Uterus (tissue), 2 donors: ENCODE data around the gene FASN.

ENCODE experiments used
- POLR2A ChIP-seq, 2 donors: fragments of 450-650 bp; IDR thresholded peaks; one replicate each; pipeline ENCODE4 v1.6.1; 2016; ENCODE audit warnings: antibody characterized with exemption in 2 of 2, mild to moderate bottlenecking in 1 of 2, moderate library complexity in 1 of 2
- TF ChIP-seq, protein P1 (sequence below), 4 experiments: fragments of 200-600 bp in 2 of 4; fragments of 450-650 bp in 2 of 4; sonication (generic) in 2 of 4; IDR thresholded peaks; one replicate each; pipeline ENCODE4 v1.5.1; 2016 to 2019; ENCODE audit warnings: antibody characterized with exemption in 4 of 4, mild to moderate bottlenecking in 2 of 4, moderate library complexity in 1 of 4

DNA sequence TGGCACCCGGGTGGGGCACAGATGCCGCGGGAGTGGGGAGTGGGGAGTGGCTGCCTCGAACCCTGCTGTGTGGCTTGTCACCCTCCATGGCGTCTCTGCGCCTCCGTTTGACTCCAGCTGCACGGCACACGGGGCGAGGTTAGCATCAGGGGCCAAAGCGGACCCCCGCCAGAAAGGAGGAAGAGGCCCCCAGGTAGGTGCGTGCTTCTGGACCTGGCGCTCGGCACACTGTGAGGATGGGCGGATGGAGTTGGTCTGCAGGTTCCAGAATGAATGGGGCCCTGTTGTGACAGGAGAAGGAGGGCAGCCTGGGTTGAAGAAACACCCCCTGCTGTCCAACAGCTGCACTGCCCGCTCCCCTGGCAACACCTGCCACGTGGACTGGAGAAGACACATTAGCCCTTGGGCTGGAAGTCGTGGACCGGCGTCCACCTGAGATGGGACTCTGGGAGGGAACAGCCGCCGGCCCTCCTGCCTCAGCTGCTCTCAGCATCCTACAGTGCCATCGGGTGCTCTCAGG is 9.4 kb upstream of the FASN start:
- TF ChIP-seq, protein P1, sequence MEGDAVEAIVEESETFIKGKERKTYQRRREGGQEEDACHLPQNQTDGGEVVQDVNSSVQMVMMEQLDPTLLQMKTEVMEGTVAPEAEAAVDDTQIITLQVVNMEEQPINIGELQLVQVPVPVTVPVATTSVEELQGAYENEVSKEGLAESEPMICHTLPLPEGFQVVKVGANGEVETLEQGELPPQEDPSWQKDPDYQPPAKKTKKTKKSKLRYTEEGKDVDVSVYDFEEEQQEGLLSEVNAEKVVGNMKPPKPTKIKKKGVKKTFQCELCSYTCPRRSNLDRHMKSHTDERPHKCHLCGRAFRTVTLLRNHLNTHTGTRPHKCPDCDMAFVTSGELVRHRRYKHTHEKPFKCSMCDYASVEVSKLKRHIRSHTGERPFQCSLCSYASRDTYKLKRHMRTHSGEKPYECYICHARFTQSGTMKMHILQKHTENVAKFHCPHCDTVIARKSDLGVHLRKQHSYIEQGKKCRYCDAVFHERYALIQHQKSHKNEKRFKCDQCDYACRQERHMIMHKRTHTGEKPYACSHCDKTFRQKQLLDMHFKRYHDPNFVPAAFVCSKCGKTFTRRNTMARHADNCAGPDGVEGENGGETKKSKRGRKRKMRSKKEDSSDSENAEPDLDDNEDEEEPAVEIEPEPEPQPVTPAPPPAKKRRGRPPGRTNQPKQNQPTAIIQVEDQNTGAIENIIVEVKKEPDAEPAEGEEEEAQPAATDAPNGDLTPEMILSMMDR (IDR thresholded peaks at IDR 0.05): no peak
- TF ChIP-seq POLR2A (IDR thresholded peaks at IDR 0.05): no peak
